VCaP (cell line): ENCODE data around the gene SPEF1.

Source experiments
- H3K27ac ChIP-seq: fragments of 450-650 bp; 2 replicates; pipeline ENCODE4 v1.5.1; 2017
- TF ChIP-seq, protein P1 (sequence below): fragments of 450-650 bp; conservative IDR thresholded peaks from 2 replicates; pipeline ENCODE4 v1.5.1; 2017; ENCODE audit warnings: mild to moderate bottlenecking, moderate library complexity

Gene SPEF1

DNA sequence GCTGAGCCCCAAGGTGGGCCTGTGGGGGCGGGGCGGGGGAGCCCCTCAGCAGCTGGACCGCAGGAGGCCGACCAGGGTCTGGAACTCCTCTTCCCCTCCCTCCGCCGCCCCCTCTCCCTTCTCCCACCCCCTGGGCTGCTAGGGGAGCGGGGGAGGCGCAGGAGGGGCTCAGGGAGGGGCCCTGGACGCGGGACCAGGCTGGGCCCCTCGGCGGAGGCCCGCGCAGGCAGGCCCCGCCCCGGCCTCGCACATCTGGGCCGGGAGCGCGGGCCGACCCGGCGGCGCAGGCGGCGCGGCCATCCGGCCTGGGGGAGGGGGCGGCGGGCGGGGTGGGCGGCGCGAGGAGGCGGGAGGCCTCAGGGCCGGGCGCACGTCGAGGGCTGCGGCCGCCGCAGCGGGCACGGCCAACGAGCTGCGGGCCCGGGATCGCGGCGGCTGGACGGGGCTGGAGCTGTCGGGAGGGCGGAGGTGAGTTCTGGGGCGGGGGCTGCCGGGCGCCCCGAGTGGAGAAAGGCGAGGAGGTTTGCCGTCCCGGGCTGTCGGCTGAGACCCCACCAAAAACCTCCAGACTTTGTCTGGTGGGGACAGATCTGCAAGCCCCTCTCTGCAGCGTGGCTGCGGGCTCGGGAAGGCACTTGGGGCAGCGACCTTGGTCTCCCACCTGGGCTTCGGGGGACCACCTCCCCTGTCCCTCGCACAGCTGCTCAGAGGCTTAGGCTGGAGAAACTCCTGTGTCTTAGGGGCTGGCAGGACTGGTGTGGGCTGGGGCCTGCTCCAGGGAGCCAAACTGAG lies 48.7 kb downstream of the SPEF1 start, which contains the start of gene HSPA12B:
Gene HSPA12B, plus strand, starts transcription at position 359 of the 792 bp plus-strand sequence. CDS start 5,990 bp downstream, outside the sequence.
- H3K27ac ChIP-seq = no peak within 1 kb of the TSS

DNA sequence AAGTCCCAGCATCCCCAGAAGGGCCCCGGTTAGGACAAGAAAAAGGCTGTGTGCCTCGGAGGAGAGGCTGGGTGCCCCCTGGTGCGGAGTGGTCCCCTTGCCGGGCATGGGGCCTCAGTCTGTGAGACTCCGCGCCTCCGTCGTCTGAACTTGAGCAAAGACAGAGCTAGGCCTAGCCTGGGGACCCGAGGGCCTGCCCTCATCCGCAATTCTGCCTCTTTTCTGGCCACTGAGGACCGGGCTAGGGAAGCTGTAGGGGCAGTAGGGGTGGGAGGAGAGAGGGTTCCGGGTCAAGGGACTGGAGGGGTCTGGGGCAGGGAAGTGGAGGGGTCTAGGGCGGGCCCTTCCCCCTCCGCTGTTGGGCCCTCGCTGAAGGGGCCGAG lies 49.3 kb downstream of the SPEF1 start:
- no peak overlapping the region for H3K27ac ChIP-seq
- TF ChIP-seq, protein P1, sequence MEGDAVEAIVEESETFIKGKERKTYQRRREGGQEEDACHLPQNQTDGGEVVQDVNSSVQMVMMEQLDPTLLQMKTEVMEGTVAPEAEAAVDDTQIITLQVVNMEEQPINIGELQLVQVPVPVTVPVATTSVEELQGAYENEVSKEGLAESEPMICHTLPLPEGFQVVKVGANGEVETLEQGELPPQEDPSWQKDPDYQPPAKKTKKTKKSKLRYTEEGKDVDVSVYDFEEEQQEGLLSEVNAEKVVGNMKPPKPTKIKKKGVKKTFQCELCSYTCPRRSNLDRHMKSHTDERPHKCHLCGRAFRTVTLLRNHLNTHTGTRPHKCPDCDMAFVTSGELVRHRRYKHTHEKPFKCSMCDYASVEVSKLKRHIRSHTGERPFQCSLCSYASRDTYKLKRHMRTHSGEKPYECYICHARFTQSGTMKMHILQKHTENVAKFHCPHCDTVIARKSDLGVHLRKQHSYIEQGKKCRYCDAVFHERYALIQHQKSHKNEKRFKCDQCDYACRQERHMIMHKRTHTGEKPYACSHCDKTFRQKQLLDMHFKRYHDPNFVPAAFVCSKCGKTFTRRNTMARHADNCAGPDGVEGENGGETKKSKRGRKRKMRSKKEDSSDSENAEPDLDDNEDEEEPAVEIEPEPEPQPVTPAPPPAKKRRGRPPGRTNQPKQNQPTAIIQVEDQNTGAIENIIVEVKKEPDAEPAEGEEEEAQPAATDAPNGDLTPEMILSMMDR = no peak

More for the DNA sequence above, 48.7 kb downstream of the SPEF1 start, which contains the start of gene HSPA12B:
- TF ChIP-seq, protein P1 = no peak

DNA sequence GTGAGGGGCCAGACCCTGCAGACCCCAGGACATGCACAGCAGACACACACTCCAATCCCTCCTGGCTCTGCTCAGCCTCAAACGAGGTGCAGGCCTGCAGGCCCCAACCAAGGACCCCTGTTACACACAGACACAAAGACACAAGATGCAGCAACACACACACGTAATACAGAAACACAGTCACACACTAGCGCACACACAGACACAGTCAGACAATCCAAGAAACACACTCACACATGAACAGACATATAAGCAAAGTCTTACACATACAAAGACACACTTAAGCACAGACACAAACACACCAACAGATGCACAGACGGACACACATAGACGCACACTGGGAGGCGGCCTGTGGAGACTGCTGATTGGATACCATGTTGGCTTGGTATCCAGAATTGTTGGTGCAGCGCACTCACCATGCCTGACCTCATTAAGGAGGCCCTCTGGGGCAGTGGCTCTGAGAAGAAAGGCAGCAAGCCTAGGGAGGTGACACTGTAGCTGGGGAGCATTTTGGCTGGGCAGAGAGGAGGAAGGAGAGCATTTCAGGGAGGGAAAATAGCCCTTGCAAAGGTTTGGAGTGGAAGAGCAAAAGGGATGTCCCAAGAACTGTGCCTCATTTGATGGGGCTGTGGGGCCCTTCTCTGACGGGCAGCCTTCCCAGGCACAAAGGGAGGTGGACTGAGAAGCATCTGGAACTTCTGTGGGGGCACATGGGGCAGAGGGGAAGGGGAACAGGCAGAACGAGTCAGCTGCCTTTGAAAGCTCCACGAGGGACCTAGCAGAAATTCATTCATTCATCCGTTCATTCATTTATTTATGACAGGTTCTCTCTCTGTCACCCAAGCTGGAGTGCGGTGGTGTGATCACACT lies 50.2 kb downstream of the SPEF1 start:
- H3K27ac ChIP-seq = no peak overlapping the region
- TF ChIP-seq, protein P1 = no peak

DNA sequence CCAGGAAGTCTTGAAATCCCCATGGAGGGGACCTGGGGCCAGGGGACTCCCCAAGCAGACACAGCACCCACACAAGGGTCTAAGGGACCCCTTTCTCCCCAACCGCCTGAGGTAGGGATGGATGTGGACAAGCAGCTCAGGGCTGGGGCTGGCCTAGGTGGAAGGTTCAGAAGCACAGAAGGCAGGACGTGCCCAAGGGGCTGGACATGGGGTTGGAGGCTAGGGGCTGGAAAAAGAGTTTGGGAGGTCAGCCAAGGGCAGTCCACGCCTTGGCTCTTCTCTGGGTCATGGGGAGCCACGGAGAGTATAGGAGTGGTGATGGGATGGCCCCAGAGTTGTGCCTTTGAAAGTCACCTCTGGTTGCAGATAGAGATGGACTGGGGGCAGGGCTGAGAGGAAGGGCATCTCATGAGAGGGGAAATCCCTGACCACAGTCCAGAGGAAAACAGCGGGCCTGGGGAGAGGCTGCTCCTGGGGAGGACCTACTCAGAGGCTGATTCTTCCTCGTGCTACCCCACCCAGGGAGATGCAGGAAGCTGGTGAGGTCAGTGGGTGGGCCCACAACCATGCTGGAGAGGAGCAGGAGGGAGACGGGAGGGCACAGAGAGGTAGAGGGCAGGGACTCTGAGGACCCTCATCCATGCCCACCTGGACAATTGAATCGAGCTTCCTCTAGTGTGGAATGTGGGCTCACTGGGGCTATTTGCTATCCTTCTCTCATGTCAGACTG lies 51.3 kb downstream of the SPEF1 start:
- no peak overlapping the region for H3K27ac ChIP-seq
- TF ChIP-seq, protein P1 = no peak

DNA sequence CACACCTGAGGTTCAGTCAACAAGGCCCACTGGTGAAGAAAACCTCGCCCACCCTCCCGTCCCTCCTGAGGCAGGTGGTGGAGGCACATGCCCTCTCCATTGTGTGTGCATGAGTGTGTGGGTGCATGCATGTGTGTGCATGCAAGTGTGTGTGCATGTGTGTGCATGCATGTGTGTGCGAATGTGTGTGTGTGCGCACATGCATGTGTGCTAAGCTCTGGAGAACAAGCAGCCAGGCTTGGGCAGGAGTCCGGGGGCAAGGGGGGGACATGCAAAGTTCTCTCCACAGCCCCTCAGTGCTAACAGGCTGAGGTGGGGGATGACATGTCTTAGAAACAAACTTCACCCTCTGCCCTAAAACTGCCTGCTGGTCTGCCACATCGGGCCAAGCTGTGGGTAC lies 51.9 kb downstream of the SPEF1 start:
- H3K27ac ChIP-seq = no peak overlapping the region
- TF ChIP-seq, protein P1 = no peak

DNA sequence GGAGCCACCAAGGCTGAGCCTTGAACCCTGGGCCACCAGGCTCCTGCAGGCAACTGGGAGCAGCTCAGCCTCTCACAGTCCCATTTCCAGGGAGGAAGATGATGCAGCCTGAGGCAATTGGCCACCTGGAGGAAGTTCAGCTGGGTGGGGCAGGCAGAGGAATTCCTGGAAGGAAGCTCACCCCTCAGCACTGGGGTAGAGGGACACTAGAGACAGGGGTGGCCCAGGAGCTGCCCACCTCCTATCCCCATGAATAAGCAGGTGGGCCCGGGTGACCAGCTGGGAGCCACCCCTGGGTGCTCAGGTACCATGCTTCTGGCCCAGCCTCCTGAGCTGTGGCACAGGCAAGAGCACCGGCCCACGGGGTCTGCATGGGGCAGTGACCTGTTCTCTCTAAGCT lies 52.4 kb downstream of the SPEF1 start:
- H3K27ac ChIP-seq = no peak overlapping the region
- TF ChIP-seq, protein P1 = no peak
